ENCODE results near the gene FOXJ1. TPM values are rescaled to one million over a fixed set of nuclear protein-coding genes. Genes with fewer than 3 reads are reported as not detected.

Gene FOXJ1
- total and polyA plus RNA-seq, 4 donors, result 32.5 to 95.0 (median 50.3) TPM

DNA sequence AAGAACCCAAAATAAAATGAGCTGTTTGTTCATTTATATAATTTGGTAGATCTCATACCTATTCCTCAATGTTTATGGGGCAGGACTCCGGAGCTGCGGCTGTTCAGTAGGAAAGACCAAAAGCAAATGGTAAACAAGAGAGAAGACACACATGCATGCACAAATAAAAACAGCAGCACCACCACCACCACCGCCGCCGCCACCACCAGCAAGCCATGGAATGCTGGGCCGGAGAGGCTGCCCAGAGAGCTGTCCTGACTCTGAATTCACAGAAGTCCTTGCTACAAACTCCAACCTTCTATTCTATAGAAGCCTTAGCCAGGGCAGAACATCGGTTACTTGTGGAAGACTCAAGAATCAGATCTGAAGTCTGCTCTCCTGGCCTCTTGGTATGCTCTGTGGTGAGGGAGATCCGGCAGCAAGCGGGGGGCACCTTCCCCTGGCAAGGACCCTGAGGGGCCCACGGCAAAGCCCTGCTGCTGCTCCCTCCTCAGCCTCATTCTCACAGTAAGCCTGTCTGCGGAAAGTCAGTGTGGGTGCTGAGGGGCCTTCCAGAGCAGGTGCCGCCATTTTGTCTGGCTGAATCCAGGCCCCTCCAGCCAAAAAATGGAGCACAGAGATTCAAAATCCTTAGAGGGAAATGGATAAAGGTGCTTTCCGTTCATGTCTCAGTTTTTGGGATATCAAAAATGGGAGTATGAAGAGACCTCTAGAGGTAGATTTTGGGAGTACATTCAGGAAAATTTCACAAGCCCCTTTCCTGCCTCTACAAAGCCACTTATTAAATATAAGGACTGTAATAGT, 6.4 kb upstream of the FOXJ1 start:
- TF ChIP-seq, protein P1, sequence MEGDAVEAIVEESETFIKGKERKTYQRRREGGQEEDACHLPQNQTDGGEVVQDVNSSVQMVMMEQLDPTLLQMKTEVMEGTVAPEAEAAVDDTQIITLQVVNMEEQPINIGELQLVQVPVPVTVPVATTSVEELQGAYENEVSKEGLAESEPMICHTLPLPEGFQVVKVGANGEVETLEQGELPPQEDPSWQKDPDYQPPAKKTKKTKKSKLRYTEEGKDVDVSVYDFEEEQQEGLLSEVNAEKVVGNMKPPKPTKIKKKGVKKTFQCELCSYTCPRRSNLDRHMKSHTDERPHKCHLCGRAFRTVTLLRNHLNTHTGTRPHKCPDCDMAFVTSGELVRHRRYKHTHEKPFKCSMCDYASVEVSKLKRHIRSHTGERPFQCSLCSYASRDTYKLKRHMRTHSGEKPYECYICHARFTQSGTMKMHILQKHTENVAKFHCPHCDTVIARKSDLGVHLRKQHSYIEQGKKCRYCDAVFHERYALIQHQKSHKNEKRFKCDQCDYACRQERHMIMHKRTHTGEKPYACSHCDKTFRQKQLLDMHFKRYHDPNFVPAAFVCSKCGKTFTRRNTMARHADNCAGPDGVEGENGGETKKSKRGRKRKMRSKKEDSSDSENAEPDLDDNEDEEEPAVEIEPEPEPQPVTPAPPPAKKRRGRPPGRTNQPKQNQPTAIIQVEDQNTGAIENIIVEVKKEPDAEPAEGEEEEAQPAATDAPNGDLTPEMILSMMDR (IDR thresholded peaks at IDR 0.05; ENCODE audit: control extremely low read depth, extremely low read depth), result peak; percentile 27
- Histone ChIP-seq H3K27me3 (ENCODE audit: control insufficient read depth in 3 of 3, insufficient read depth in 3 of 3, low read length in 2 of 3) (peaks cover 0 to 2% (median 0%) of the 10 kb centered on the region in 3 donors), H3K9me3 (ENCODE audit: control insufficient read depth in 4 of 4, insufficient read depth in 3 of 4, low read length in 3 of 4) (no peaks in the 10 kb centered on the region), H3K9ac (ENCODE audit: insufficient read depth in 1 of 2, low read length in 2 of 2) (no peak overlapping the region), H3K4me1 (ENCODE audit: control insufficient read depth in 5 of 5, insufficient read depth in 5 of 5, low read length in 5 of 5) (peaks cover 0 to 16% (median 4%) of the 10 kb centered on the region in 5 donors), H3K27ac (ENCODE audit: low read depth in 1 of 2, low read length in 1 of 2) (no peak overlapping the region), H3K36me3 (ENCODE audit: control insufficient read depth in 4 of 4, insufficient read depth in 4 of 4, low read length in 4 of 4) (peaks cover 0 to 2% (median 0%) of the 10 kb centered on the region in 4 donors), H3K4me3 (no peak overlapping the region)
- ATAC-seq (ENCODE audit: insufficient read depth, low FRiP score), result no peak
- 80% methylated on average over 13 of the region's 13 CpGs for WGBS, 2 donors
- peak in 2 of 3 donors; percentile 57 to 70 for DNase-seq

DNA sequence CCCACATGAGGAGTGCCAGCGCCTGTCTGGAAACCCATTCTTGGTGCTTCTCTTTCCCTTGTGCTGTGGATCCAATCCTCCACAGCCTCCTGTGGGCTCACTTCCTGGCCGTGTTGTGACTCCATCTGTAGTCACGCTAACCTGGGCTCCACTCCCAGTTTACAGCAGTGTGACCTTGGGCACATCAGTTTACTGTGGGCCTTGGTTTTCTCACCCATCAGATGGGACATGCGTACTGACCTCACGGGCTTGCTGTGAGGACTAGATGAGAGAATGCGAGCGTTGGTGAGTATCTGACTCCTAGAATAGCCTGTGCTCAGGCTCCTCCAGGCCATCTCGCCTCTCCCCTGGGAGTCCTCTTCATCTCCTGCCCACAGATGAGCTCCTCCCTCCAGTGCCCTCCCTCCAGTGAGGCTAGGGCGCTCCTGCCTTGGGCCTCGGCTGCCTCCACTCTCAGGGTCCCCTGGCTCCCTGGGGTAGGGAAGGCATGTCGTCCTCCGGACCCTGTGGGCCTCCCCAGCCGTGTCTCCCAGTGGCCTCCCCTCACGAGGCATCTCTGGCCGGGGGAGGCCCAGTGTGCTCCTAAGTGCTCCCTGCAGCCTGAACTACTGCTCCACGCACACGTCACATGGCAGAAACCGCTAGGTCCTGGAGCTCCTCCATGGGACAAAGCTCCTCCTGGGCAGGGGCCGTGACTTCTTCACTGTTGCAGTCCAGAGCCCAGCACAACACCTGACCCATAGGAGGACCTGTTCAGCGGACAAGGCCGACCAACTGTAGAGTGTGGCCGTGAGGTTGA, 5.2 kb upstream of the FOXJ1 start:
- Histone ChIP-seq H3K36me3 (ENCODE audit: control insufficient read depth in 4 of 4, insufficient read depth in 4 of 4, low read length in 4 of 4) (no peaks in the 10 kb centered on the region), H3K27ac (ENCODE audit: low read depth in 1 of 2, low read length in 1 of 2) (peak overlapping the region in 1 of 2 donors; percentile 57), H3K9ac (ENCODE audit: insufficient read depth in 1 of 2, low read length in 2 of 2) (no peak overlapping the region), H3K9me3 (ENCODE audit: control insufficient read depth in 4 of 4, insufficient read depth in 3 of 4, low read length in 3 of 4) (no peaks in the 10 kb centered on the region), H3K4me3 (no peak overlapping the region), H3K27me3 (ENCODE audit: control insufficient read depth in 3 of 3, insufficient read depth in 3 of 3, low read length in 2 of 3) (peaks cover 0 to 2% (median 0%) of the 10 kb centered on the region in 3 donors), H3K4me1 (ENCODE audit: control insufficient read depth in 5 of 5, insufficient read depth in 5 of 5, low read length in 5 of 5) (peaks cover 0 to 27% (median 11%) of the 10 kb centered on the region in 5 donors)
- no peak for DNase-seq
- WGBS, 2 donors, result 90% methylated on average over 22 of the region's 22 CpGs
- no peak for ATAC-seq (ENCODE audit: insufficient read depth, low FRiP score)
- TF ChIP-seq, protein P1 (IDR thresholded peaks at IDR 0.05; ENCODE audit: control extremely low read depth, extremely low read depth), result no peak

DNA sequence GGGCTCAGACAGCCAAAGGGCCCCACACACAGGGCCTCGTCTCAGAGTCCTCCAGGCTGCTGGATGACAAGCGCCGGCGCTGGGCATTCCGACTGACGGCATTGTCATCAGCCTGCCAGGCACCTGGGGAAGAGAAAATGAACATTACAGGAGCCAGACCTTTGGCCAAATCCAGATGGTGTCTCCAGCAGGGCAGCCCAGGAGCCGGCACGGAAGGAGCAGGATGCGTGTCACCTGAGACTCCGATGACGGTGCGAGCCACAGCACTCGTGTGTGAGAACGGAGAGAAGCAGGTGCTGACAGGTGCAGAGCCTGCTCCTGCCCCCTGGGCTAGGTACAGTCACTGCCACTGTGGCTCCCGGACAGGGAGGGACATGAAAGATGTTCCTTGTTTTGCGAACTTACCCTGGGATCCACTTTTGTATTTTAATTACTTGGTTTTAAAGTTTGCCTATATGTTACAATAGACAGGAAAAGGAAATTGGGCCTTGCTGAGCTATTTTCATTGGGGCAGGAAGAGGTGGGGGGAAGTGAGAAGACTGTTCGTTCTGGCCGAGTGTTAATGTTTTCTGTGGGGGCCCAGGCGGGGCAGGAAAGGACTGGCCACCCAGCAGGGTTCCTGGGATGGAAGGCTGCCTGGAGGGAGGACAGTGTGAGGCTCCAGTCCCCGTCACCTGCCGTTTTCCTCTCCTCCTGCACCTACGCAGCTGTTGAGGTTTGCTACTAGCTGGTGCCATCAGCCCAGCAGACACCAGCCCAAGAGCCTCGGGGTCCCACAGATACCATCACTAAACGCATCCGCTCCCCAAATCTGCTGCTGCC, 4.4 kb upstream of the FOXJ1 start:
- TF ChIP-seq, protein P1 (IDR thresholded peaks at IDR 0.05; ENCODE audit: control extremely low read depth, extremely low read depth), result no peak
- Histone ChIP-seq H3K27me3 (ENCODE audit: control insufficient read depth in 3 of 3, insufficient read depth in 3 of 3, low read length in 2 of 3) (peaks cover 0 to 5% (median 2%) of the 10 kb centered on the region in 3 donors), H3K9me3 (ENCODE audit: control insufficient read depth in 4 of 4, insufficient read depth in 3 of 4, low read length in 3 of 4) (no peaks in the 10 kb centered on the region), H3K4me3 (no peak overlapping the region), H3K27ac (ENCODE audit: low read depth in 1 of 2, low read length in 1 of 2) (peak overlapping the region in 1 of 2 donors; percentile 66), H3K36me3 (ENCODE audit: control insufficient read depth in 4 of 4, insufficient read depth in 4 of 4, low read length in 4 of 4) (no peaks in the 10 kb centered on the region), H3K9ac (ENCODE audit: insufficient read depth in 1 of 2, low read length in 2 of 2) (no peak overlapping the region), H3K4me1 (ENCODE audit: control insufficient read depth in 5 of 5, insufficient read depth in 5 of 5, low read length in 5 of 5) (peaks cover 0 to 21% (median 12%) of the 10 kb centered on the region in 5 donors)
- WGBS, 2 donors, result 34 to 46% methylated on average over 25 of the region's 25 CpGs
- ATAC-seq (ENCODE audit: insufficient read depth, low FRiP score) (no peak), DNase-seq (no peak)

Data from lung (tissue), 12 donors.